HCT116 (cell line): ENCODE measurements around the gene CEACAM19. TPM values are rescaled to one million over a fixed set of nuclear protein-coding genes. Genes with fewer than 3 reads are reported as not detected.

Experiments
- ATAC-seq: fragments of 200-7000 bp; cut with Tn5 transposase; 2 replicates; pipeline ENCODE4 v1.9.1; 2020; ENCODE audit warnings: mild to moderate bottlenecking, moderate library complexity
- BruUV-seq: library from RNA; stranded (reverse); fragments of 400-500 nt; replicated peaks from 2 replicates; lab custom pipeline; 2021; lab: Mats Ljungman, UMichigan
- CTCF ChIA-PET: fragments of 300-600 bp; sonication (Branson Sonifier 250); formaldehyde crosslinking; loops from one replicate; lab custom pipeline; 2021; ENCODE audit warnings: antibody characterized with exemption; lab: Charles Lee
- POLR2A ChIA-PET: fragments of 300-600, 350-600 bp; sonication (Branson Sonifier 250); formaldehyde crosslinking; loops from one replicate; lab custom pipeline; 2021; ENCODE audit warnings: antibody characterized with exemption; lab: Charles Lee
- RAD21 ChIA-PET, 2 experiments: fragments of 300-600 bp; sonication (Branson Sonifier 250); formaldehyde crosslinking; loops; one replicate each; lab custom pipeline; 2023; ENCODE audit warnings: low total read pairs in 2 of 2; ENCODE audit not compliant: uncharacterized antibody in 2 of 2, unreplicated experiment in 2 of 2, low non-redundant PET in 1 of 2; lab: Charles Lee
- DNase-seq: peaks from one replicate; pipeline ENCODE4 v3.0.0-alpha.2; 2010; ENCODE audit warnings: low read depth, low spot score
- H2AFZ ChIP-seq: fragments of 200-600 bp; shearing (Covaris generic), sonication (generic); 2 replicates; pipeline ENCODE4 v1.6.1; 2017; ENCODE audit warnings: low read depth, mixed run types, mixed read lengths, antibody characterized with exemption, low read length; ENCODE audit not compliant: poor library complexity, severe bottlenecking
- H3K27ac ChIP-seq: 2 replicates; pipeline ENCODE4 v1.5.1; 2012; ENCODE audit warnings: low read depth, low read length
- H3K27me3 ChIP-seq: fragments of 200-600 bp; sonication (generic); 2 replicates; pipeline ENCODE4 v1.6.1; 2016; ENCODE audit warnings: mixed run types, low read length, mixed read lengths; ENCODE audit not compliant: insufficient read depth
- H3K36me3 ChIP-seq, 2 experiments: fragments of 200-500 bp in 1 of 2; fragments of 200-600 bp in 1 of 2; sonication (Bioruptor generic) in 1 of 2; sonication (generic) in 1 of 2; 2 replicates each; pipeline versions ENCODE4 v1.5.1 to v1.6.1; 2014 to 2016; ENCODE audit warnings: low read length in 2 of 2, inconsistent platforms in 1 of 2, mixed read lengths in 1 of 2, mixed run types in 1 of 2; ENCODE audit not compliant: insufficient read depth in 2 of 2, control insufficient read depth in 1 of 2
- H3K4me1 ChIP-seq, 2 experiments: fragments of 200-600 bp in 1 of 2; sonication (generic) in 1 of 2; 2 replicates each; pipeline versions ENCODE4 v1.5.1 to v1.6.1; 2012 to 2017; ENCODE audit warnings: low read length in 2 of 2, inconsistent platforms in 1 of 2, mild to moderate bottlenecking in 1 of 2, mixed read lengths in 1 of 2, mixed run types in 1 of 2, moderate library complexity in 1 of 2; ENCODE audit not compliant: insufficient read depth in 2 of 2, control insufficient read depth in 1 of 2
- H3K4me2 ChIP-seq: fragments of 200-600 bp; sonication (generic); 2 replicates; pipeline ENCODE4 v1.6.1; 2017; ENCODE audit warnings: mixed run types, low read length, mixed read lengths
- H3K4me3 ChIP-seq, 2 experiments: fragments of 200-600 bp in 1 of 2; sonication (generic) in 1 of 2; replicated peaks in 1 of 2; 2 replicates each; pipeline ENCODE4 v1.5.1; 2011 to 2016; ENCODE audit warnings: low read length in 2 of 2, control low read depth in 1 of 2, low read depth in 1 of 2, mild to moderate bottlenecking in 1 of 2, mixed read lengths in 1 of 2, mixed run types in 1 of 2
- H3K79me2 ChIP-seq: fragments of 200-600 bp; sonication (generic); 2 replicates; pipeline ENCODE4 v1.6.1; 2017; ENCODE audit warnings: mild to moderate bottlenecking, mixed run types, low read length, moderate library complexity, mixed read lengths; ENCODE audit not compliant: insufficient read depth
- H3K9ac ChIP-seq: fragments of 200-600 bp; sonication (generic); 2 replicates; pipeline ENCODE4 v1.6.1; 2016; ENCODE audit warnings: low read length, mixed read lengths
- H3K9me2 ChIP-seq: fragments of 200-600 bp; sonication (generic), shearing (Covaris generic); 2 replicates; pipeline ENCODE4 v1.6.1; 2017; ENCODE audit warnings: mixed run types, mild to moderate bottlenecking, moderate library complexity; ENCODE audit not compliant: insufficient read depth
- H3K9me3 ChIP-seq, 2 experiments: fragments of 200-500 bp in 1 of 2; fragments of 200-600 bp in 1 of 2; sonication (Bioruptor generic) in 1 of 2; sonication (generic) in 1 of 2; 2 replicates each; pipeline ENCODE4 v1.6.1; 2014 to 2017; ENCODE audit warnings: low read length in 2 of 2, mixed read lengths in 2 of 2, inconsistent platforms in 1 of 2, low read depth in 1 of 2, mild to moderate bottlenecking in 1 of 2, mixed run types in 1 of 2, moderate library complexity in 1 of 2; ENCODE audit not compliant: control insufficient read depth in 1 of 2, insufficient read depth in 1 of 2
- H4K20me1 ChIP-seq: fragments of 200-600 bp; sonication (generic), shearing (Covaris generic); 2 replicates; pipeline ENCODE4 v1.6.1; 2017; ENCODE audit warnings: mixed run types, mild to moderate bottlenecking, moderate library complexity; ENCODE audit not compliant: insufficient read depth
- CTCF ChIP-seq, 3 experiments: fragments of 200-600 bp in 1 of 3; sonication (generic) in 1 of 3; IDR thresholded peaks in 2 of 3; conservative IDR thresholded peaks in 1 of 3; 2 replicates each; pipeline ENCODE4 v1.5.1; 2012 to 2017; ENCODE audit warnings: low read depth in 2 of 3, low read length in 2 of 3, antibody characterized with exemption in 1 of 3, borderline replicate concordance in 1 of 3, control low read depth in 1 of 3, mild to moderate bottlenecking in 1 of 3, mixed read lengths in 1 of 3, mixed run types in 1 of 3, moderate library complexity in 1 of 3; ENCODE audit not compliant: insufficient read depth in 1 of 3
- RAD21 ChIP-seq: IDR thresholded peaks from 2 replicates; pipeline ENCODE4 v1.6.1; 2012; ENCODE audit warnings: low read depth, mild to moderate bottlenecking
- YY1 ChIP-seq: IDR thresholded peaks from 2 replicates; pipeline ENCODE4 v1.6.1; 2011; ENCODE audit warnings: low read length, low read depth, moderate library complexity, mild to moderate bottlenecking; ENCODE audit not compliant: insufficient replicate concordance; ENCODE audit errors: extremely low read depth
- intact Hi-C: fragments of 100-400 bp; cut with micrococcal nuclease; formaldehyde crosslinking; loops from 2 replicates; pipeline ENCODE4 v1.10.0; 2022
- total RNA-seq: library from RNA; stranded (reverse); gene quantifications from one replicate; pipeline ENCODE4 v1.2.1, GENCODE V29; 2021; ENCODE audit not compliant: unreplicated experiment

Gene CEACAM19
- total RNA-seq, 1 experiment from 2014 or later = 4.0 TPM

GRCh38 chr19:44657211-44657921 is 13.9 kb upstream of the CEACAM19 start:
- no peak overlapping the region for H3K4me3 ChIP-seq
- ChIA-PET RAD21 (interaction anchor here (0.7 to 1.8 kb wide), 8 partner anchors 13 to 86 kb away, joined by 3 to 9 read pairs (median 4); partner anchors contain the start of gene PVR (in 1 of the 2)), CTCF (interaction anchor here (1.0 to 2.9 kb wide), 7 partner anchors 9 to 113 kb away, joined by 3 to 23 read pairs (median 5); partner anchors contain the start of gene PVR), POLR2A (interaction anchor here (1.4 kb wide), 1 partner anchor 74 kb away, joined by 4 read pairs; no protein-coding TSS in a partner anchor)
- H3K36me3 ChIP-seq = peaks cover 57 to 87% of the 10 kb centered on the region in 2 experiments
- H3K4me2 ChIP-seq = no peak overlapping the region
- H3K9me3 ChIP-seq = no peaks in the 10 kb centered on the region
- no TSS peak for BruUV-seq
- H4K20me1 ChIP-seq = 0 out of 2 replicates have a peak, but pooled peaks cover 3% of the 10 kb centered on the region
- H3K4me1 ChIP-seq = no peaks in the 10 kb centered on the region
- ATAC-seq (peak; percentile 78), DNase-seq (no peak)
- TF ChIP-seq RAD21 (peak; percentile 67), YY1 (no peak), CTCF (IDR thresholded peaks at IDR 0.05 in 2 of 3, conservative IDR thresholded peaks at IDR 0.05 in 1 of 3; ENCODE audit: borderline replicate concordance in 1 of 3, insufficient read depth in 1 of 3, low read depth in 2 of 3, low read length in 2 of 3) (peak; percentile 63 to 90 (median 88); a peak in 5 of 6 replicates)
- H3K9me2 ChIP-seq = no peaks in the 10 kb centered on the region
- no peaks in the 10 kb centered on the region for H3K27me3 ChIP-seq
- no peak overlapping the region for H3K27ac ChIP-seq
- no peak overlapping the region for H2AFZ ChIP-seq
- H3K79me2 ChIP-seq = peaks cover 27% of the 10 kb centered on the region; the same call in 1 of the 2 replicates
- intact Hi-C loops = loop anchor here (1.0 kb wide), 1 partner anchor 80 kb away; no protein-coding TSS in a partner anchor
- no peak overlapping the region for H3K9ac ChIP-seq
